Heart left ventricle (tissue), 13 donors: Measurements from ENCODE around the gene IARS1.

Experiments
- POLR2A ChIP-seq, 2 donors: fragments of 450-650 bp; IDR thresholded peaks; one replicate each; pipeline ENCODE4 v1.6.1; 2017; ENCODE audit warnings: antibody characterized with exemption in 2 of 2, mild to moderate bottlenecking in 2 of 2, moderate library complexity in 2 of 2
- TF ChIP-seq, protein P1 (sequence below), 12 donors: fragments of 200-600 bp; sonication (generic) in 4 of 12; IDR thresholded peaks; one replicate each; pipeline versions ENCODE4 v1.5.0 to v1.8.0; 2018 to 2022; ENCODE audit warnings: antibody characterized with exemption in 12 of 12, mild to moderate bottlenecking in 5 of 12
- donor health status: ischemic (EF 13 %, LVEDD 7.1; RV severe dilation, severe dysfunction).
- donor health status: DM: no; HTN: yes; CAD: no.
- donor health status: DM: no; HTN: no; CAD: no.
- donor health status: ischemic (EF 25% LVEDD 6.9; RV normal size, moderate dysfunction).
- donor health status: ischemic (EF 25% LVEDD 5.7; RV mildly dilated, moderate dysfunction).
- donor health status: ischemic (EF 35%, LVEDD 5.7; RV mildly dilated, moderate dysfunction).
- donor health status: nonischemic (EF 11% LVEDD 7.7; RV severe dilation, severe dysfunction).
- donor health status: DM: yes; HTN: yes; CAD: no.
- donor health status: PGD.
- donor health status: ischemic (EF 29% LVEDD 5.4; RV normal size, mild dysfunction).
- donor health status: nonischemic (EF 23%, LVEDD 6.1; RV moderate dilation, normal function).

DNA sequence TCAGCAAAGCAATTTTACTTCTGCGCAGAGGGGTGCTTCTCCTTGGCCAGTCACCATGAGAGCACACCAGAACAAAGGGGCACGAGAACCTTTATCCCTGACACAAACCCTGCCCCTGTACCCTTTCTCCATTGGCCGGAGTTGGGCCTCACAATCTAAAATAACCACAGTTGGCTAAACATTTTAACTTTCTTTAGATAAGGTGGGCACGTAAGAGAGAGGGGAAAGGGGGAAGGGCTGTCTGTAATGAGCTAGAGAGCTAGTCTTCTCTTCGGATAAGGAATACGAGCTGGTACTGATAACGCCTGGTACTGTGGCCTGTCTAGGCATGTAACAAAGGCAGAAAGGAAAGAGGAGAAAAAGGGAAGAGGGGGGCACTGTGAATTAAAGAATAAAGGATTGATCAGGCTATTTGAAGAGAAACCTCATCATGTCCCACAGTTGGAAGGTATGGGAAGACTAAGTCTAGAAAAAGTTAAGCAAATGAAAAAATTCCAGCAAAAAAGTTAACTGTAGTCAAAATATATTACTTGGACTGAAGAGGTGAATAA is 1.8 kb upstream of the IARS1 start:
- TF ChIP-seq, protein P1, sequence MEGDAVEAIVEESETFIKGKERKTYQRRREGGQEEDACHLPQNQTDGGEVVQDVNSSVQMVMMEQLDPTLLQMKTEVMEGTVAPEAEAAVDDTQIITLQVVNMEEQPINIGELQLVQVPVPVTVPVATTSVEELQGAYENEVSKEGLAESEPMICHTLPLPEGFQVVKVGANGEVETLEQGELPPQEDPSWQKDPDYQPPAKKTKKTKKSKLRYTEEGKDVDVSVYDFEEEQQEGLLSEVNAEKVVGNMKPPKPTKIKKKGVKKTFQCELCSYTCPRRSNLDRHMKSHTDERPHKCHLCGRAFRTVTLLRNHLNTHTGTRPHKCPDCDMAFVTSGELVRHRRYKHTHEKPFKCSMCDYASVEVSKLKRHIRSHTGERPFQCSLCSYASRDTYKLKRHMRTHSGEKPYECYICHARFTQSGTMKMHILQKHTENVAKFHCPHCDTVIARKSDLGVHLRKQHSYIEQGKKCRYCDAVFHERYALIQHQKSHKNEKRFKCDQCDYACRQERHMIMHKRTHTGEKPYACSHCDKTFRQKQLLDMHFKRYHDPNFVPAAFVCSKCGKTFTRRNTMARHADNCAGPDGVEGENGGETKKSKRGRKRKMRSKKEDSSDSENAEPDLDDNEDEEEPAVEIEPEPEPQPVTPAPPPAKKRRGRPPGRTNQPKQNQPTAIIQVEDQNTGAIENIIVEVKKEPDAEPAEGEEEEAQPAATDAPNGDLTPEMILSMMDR (IDR thresholded peaks at IDR 0.05): no peak
- no peak for TF ChIP-seq POLR2A (IDR thresholded peaks at IDR 0.05)
